ENCODE measurements around the gene POPDC2. TPM values are rescaled to one million over a fixed set of nuclear protein-coding genes. Genes with fewer than 3 reads are reported as not detected.

Gene POPDC2
- total and polyA plus RNA-seq, 4 donors: 9.5 to 17.5 (median 11.3) TPM

DNA sequence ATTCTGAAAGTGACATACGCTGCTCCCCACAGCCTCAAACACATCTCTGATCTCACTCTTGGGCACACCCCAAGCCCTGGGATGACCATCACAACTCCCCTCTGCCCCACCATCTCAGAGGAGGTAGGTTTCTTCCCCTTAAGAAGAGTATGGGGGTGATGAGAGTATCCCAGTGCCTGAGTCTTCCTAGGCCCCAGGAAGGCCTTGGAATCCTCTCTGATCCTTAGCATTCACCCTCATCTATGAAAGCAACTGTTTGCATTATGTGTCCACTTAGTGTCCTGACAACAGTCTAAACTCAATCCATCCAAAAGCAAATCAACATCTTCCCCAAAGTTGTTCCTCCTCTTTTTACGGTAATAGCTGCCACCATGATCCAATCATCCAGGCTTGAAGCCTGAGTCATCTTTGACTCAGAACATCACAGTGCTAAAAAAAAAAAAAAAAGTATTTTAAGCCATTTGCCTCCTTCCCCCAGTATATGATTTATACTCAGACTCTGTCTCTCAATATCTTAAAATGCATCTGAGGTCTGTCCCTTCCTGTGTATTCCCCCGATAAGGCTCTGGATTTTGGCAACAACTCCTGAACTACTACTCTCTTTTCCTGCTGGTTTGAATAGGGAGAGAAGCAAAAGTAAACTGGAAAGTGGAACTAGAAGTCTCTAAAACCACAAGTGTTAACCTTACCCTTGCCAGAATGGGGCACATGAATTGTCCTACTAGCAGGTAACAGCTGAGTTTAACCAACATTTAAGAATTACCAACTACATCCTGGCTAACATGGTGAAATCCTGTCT, 22.5 kb downstream of the POPDC2 start:
- Histone ChIP-seq H3K27ac (ENCODE audit: low read depth in 1 of 2, low read length in 2 of 2) (peak overlapping the region in 1 of 2 donors; percentile 55), H3K9me3 (ENCODE audit: control insufficient read depth, low read length) (peaks cover 2% of the 10 kb centered on the region), H3K4me1 (ENCODE audit: control insufficient read depth in 1 of 2, insufficient read depth in 2 of 2, low read length in 2 of 2) (no peaks in the 10 kb centered on the region), H3K4me3 (ENCODE audit: low read length in 2 of 2) (no peak overlapping the region), H3K27me3 (ENCODE audit: control insufficient read depth in 1 of 2, insufficient read depth in 2 of 2, low read length in 1 of 2) (no peaks in the 10 kb centered on the region), H3K36me3 (ENCODE audit: control insufficient read depth in 1 of 2, insufficient read depth in 2 of 2, low read length in 1 of 2) (peaks cover 3 to 4% of the 10 kb centered on the region in 2 donors)
- intact Hi-C loops (cut with DNase I): loop anchor here (5.0 kb wide), 1 partner anchor 34 kb away; no protein-coding TSS in a partner anchor
- ATAC-seq (ENCODE audit: low FRiP score) (peak; percentile 68), DNase-seq (no peak)
- 34 to 36% methylated on average over 3 of the region's 3 CpGs for WGBS, 2 donors

GRCh38 chr3:119636891-119637611, 23.3 kb downstream of the POPDC2 start:
- peaks cover 0 to 2% of the 10 kb centered on the region in 2 donors for H3K36me3 ChIP-seq (ENCODE audit: control insufficient read depth in 1 of 2, insufficient read depth in 2 of 2, low read length in 1 of 2)
- WGBS, 2 donors: 95 to 97% methylated on average over 4 of the region's 4 CpGs
- peaks cover 1% of the 10 kb centered on the region for H3K9me3 ChIP-seq (ENCODE audit: control insufficient read depth, low read length)
- no peak overlapping the region for H3K27ac ChIP-seq (ENCODE audit: low read depth in 1 of 2, low read length in 2 of 2)
- no peak overlapping the region for H3K4me3 ChIP-seq (ENCODE audit: low read length in 2 of 2)
- DNase-seq (no peak), ATAC-seq (ENCODE audit: low FRiP score) (no peak)
- no peaks in the 10 kb centered on the region for H3K27me3 ChIP-seq (ENCODE audit: control insufficient read depth in 1 of 2, insufficient read depth in 2 of 2, low read length in 1 of 2)
- intact Hi-C loops (cut with DNase I): loop anchor here (5.0 kb wide), 1 partner anchor 35 kb away; no protein-coding TSS in a partner anchor
- H3K4me1 ChIP-seq (ENCODE audit: control insufficient read depth in 1 of 2, insufficient read depth in 2 of 2, low read length in 2 of 2): no peaks in the 10 kb centered on the region

- no peaks in the 10 kb centered on the region for H3K9me3 ChIP-seq (ENCODE audit: control insufficient read depth, low read length)
- H3K4me1 ChIP-seq (ENCODE audit: control insufficient read depth in 1 of 2, insufficient read depth in 2 of 2, low read length in 2 of 2): no peaks in the 10 kb centered on the region
- H3K36me3 ChIP-seq (ENCODE audit: control insufficient read depth in 1 of 2, insufficient read depth in 2 of 2, low read length in 1 of 2): no peaks in the 10 kb centered on the region
- WGBS, 2 donors: 37 to 56% methylated on average over 1 of the region's 1 CpG
- H3K27me3 ChIP-seq (ENCODE audit: control insufficient read depth in 1 of 2, insufficient read depth in 2 of 2, low read length in 1 of 2): no peaks in the 10 kb centered on the region
- ATAC-seq (ENCODE audit: low FRiP score) (no peak), DNase-seq (no peak)
- intact Hi-C loops (cut with DNase I): loop anchor here (5.0 kb wide), 1 partner anchor 36 kb away; no protein-coding TSS in a partner anchor
- H3K4me3 ChIP-seq (ENCODE audit: low read length in 2 of 2): no peak overlapping the region
- no peak overlapping the region for H3K27ac ChIP-seq (ENCODE audit: low read depth in 1 of 2, low read length in 2 of 2)
Observed at GRCh38 chr3:119636249-119636648, 24.1 kb downstream of the POPDC2 start.

DNA sequence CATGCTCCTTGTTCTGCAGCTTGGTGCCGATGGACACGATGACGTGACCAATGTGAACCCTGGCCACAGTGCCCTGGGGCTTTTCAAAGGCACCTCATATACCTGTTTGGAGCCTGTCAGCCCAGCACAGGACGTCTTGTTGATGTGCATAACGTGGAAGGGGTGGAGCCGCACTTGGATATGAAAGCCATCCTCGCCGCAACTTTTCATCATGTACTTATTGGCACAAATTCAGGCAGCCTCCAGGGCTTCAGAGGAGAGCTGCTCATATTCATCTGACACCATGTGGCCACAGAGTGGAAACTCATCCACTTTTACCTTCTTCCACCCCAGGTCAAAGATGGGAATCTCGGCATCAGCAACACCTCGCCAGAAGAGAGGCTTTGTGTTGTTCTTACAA, 24.7 kb downstream of the POPDC2 start:
- Histone ChIP-seq H3K27ac (ENCODE audit: low read depth in 1 of 2, low read length in 2 of 2) (no peak overlapping the region), H3K27me3 (ENCODE audit: control insufficient read depth in 1 of 2, insufficient read depth in 2 of 2, low read length in 1 of 2) (no peaks in the 10 kb centered on the region), H3K4me1 (ENCODE audit: control insufficient read depth in 1 of 2, insufficient read depth in 2 of 2, low read length in 2 of 2) (no peaks in the 10 kb centered on the region), H3K36me3 (ENCODE audit: control insufficient read depth in 1 of 2, insufficient read depth in 2 of 2, low read length in 1 of 2) (no peaks in the 10 kb centered on the region), H3K9me3 (ENCODE audit: control insufficient read depth, low read length) (no peaks in the 10 kb centered on the region), H3K4me3 (ENCODE audit: low read length in 2 of 2) (no peak overlapping the region)
- intact Hi-C loops (cut with DNase I): loop anchor here (5.0 kb wide), 1 partner anchor 37 kb away; no protein-coding TSS in a partner anchor
- 93 to 96% methylated on average over 10 of the region's 10 CpGs for WGBS, 2 donors
- DNase-seq: no peak
- ATAC-seq (ENCODE audit: low FRiP score): no peak

GRCh38 chr3:119632829-119633228, 27.6 kb downstream of the POPDC2 start:
- intact Hi-C loops (cut with DNase I): no loop called here
- 82 to 90% methylated on average over 4 of the region's 4 CpGs for WGBS, 2 donors
- no peaks in the 10 kb centered on the region for H3K36me3 ChIP-seq (ENCODE audit: control insufficient read depth in 1 of 2, insufficient read depth in 2 of 2, low read length in 1 of 2)
- H3K4me3 ChIP-seq (ENCODE audit: low read length in 2 of 2): no peak overlapping the region
- DNase-seq (no peak), ATAC-seq (ENCODE audit: low FRiP score) (no peak)
- no peaks in the 10 kb centered on the region for H3K9me3 ChIP-seq (ENCODE audit: control insufficient read depth, low read length)
- no peak overlapping the region for H3K27ac ChIP-seq (ENCODE audit: low read depth in 1 of 2, low read length in 2 of 2)
- H3K4me1 ChIP-seq (ENCODE audit: control insufficient read depth in 1 of 2, insufficient read depth in 2 of 2, low read length in 2 of 2): peaks cover 0 to 1% of the 10 kb centered on the region in 2 donors
- no peaks in the 10 kb centered on the region for H3K27me3 ChIP-seq (ENCODE audit: control insufficient read depth in 1 of 2, insufficient read depth in 2 of 2, low read length in 1 of 2)

GRCh38 chr3:119632216-119632615, 28.2 kb downstream of the POPDC2 start:
- Histone ChIP-seq H3K9me3 (ENCODE audit: control insufficient read depth, low read length) (no peaks in the 10 kb centered on the region), H3K36me3 (ENCODE audit: control insufficient read depth in 1 of 2, insufficient read depth in 2 of 2, low read length in 1 of 2) (no peaks in the 10 kb centered on the region), H3K27ac (ENCODE audit: low read depth in 1 of 2, low read length in 2 of 2) (no peak overlapping the region), H3K27me3 (ENCODE audit: control insufficient read depth in 1 of 2, insufficient read depth in 2 of 2, low read length in 1 of 2) (no peaks in the 10 kb centered on the region), H3K4me3 (ENCODE audit: low read length in 2 of 2) (no peak overlapping the region), H3K4me1 (ENCODE audit: control insufficient read depth in 1 of 2, insufficient read depth in 2 of 2, low read length in 2 of 2) (peaks cover 0 to 3% of the 10 kb centered on the region in 2 donors)
- 82 to 86% methylated on average over 4 of the region's 4 CpGs for WGBS, 2 donors
- ATAC-seq (ENCODE audit: low FRiP score) (no peak), DNase-seq (no peak)
- intact Hi-C loops (cut with DNase I): no loop called here

- Histone ChIP-seq H3K4me3 (ENCODE audit: low read length in 2 of 2) (no peak overlapping the region), H3K27me3 (ENCODE audit: control insufficient read depth in 1 of 2, insufficient read depth in 2 of 2, low read length in 1 of 2) (no peaks in the 10 kb centered on the region), H3K4me1 (ENCODE audit: control insufficient read depth in 1 of 2, insufficient read depth in 2 of 2, low read length in 2 of 2) (peaks cover 0 to 3% of the 10 kb centered on the region in 2 donors), H3K27ac (ENCODE audit: low read depth in 1 of 2, low read length in 2 of 2) (no peak overlapping the region), H3K9me3 (ENCODE audit: control insufficient read depth, low read length) (no peaks in the 10 kb centered on the region), H3K36me3 (ENCODE audit: control insufficient read depth in 1 of 2, insufficient read depth in 2 of 2, low read length in 1 of 2) (no peaks in the 10 kb centered on the region)
- ATAC-seq (ENCODE audit: low FRiP score) (no peak), DNase-seq (no peak)
- whole genome bisulfite sequencing, 2 donors: 7 to 8% methylated on average over 3 of the region's 3 CpGs
- intact Hi-C loops (cut with DNase I): no loop called here
Observed at GRCh38 chr3:119631516-119631915, 28.9 kb downstream of the POPDC2 start.

DNA sequence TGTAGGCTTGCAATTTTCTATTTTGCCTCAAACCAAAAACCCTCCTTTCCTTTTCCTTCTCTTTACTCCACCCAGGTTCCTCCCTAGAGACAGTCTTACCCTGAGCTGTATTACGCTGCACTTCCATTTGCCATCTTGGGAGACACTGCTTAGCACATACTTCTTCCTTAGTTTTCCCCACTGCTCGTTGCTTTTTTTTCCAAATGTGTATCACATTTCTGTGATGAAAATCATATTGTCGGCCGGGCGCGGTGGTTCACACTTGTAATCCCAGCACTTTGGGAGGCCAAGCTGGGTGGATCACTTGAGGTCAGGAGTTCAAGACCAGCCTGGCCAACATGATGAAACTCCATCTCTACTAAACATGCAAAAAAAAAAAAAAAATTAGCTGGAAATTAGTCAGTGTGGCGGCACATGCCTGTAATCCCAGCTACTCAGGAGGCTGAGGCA, 29.5 kb downstream of the POPDC2 start:
- ATAC-seq (ENCODE audit: low FRiP score): peak; percentile 17
- WGBS, 2 donors: 89 to 91% methylated on average over 7 of the region's 7 CpGs

More for the DNA sequence above, 29.5 kb downstream of the POPDC2 start:
- intact Hi-C loops (cut with DNase I): no loop called here
- Histone ChIP-seq H3K27me3 (ENCODE audit: control insufficient read depth in 1 of 2, insufficient read depth in 2 of 2, low read length in 1 of 2) (no peaks in the 10 kb centered on the region), H3K9me3 (ENCODE audit: control insufficient read depth, low read length) (no peaks in the 10 kb centered on the region), H3K36me3 (ENCODE audit: control insufficient read depth in 1 of 2, insufficient read depth in 2 of 2, low read length in 1 of 2) (no peaks in the 10 kb centered on the region), H3K27ac (ENCODE audit: low read depth in 1 of 2, low read length in 2 of 2) (no peak overlapping the region), H3K4me3 (ENCODE audit: low read length in 2 of 2) (no peak overlapping the region), H3K4me1 (ENCODE audit: control insufficient read depth in 1 of 2, insufficient read depth in 2 of 2, low read length in 2 of 2) (peaks cover 0 to 3% of the 10 kb centered on the region in 2 donors)
- DNase-seq: no peak

Measured in aorta (tissue), 5 donors.